HepG2 (cell line): ENCODE results near the gene ZNF213. TPM values are rescaled to one million over a fixed set of nuclear protein-coding genes. Genes with fewer than 3 reads are reported as not detected.

ENCODE experiments used
- ASH2L ChIP-seq: fragments of 300-600, 200-600 bp; sonication (generic); IDR thresholded peaks from 2 replicates; pipeline ENCODE4 v1.7.0; 2017; ENCODE audit warnings: low read depth, mild to moderate bottlenecking, moderate library complexity, mixed read lengths, low read length; ENCODE audit not compliant: insufficient read length
- EED ChIP-seq: sonication (generic); formaldehyde crosslinking; IDR thresholded peaks from 2 replicates; pipeline ENCODE4 v1.5.0; 2020; ENCODE audit warnings: mild to moderate bottlenecking, missing genetic modification reagents
- ETV5 ChIP-seq: IDR thresholded peaks from 2 replicates; pipeline ENCODE4 v1.6.1; 2018; ENCODE audit warnings: missing biosample characterization, missing genetic modification reagents, inconsistent platforms, borderline replicate concordance
- GLI4 ChIP-seq: sonication (generic); formaldehyde crosslinking; IDR thresholded peaks from 2 replicates; pipeline ENCODE4 v1.5.1; 2020; ENCODE audit warnings: missing genetic modification reagents, mild to moderate bottlenecking, moderate library complexity, borderline replicate concordance
- HIC2 ChIP-seq: sonication (generic); formaldehyde crosslinking; IDR thresholded peaks from 2 replicates; pipeline ENCODE4 v1.9.0; 2022; ENCODE audit warnings: low read depth, missing genetic modification reagents
- HOMEZ ChIP-seq: IDR thresholded peaks from 2 replicates; pipeline ENCODE4 v1.6.1; 2016; ENCODE audit warnings: low read depth
- IKZF1 ChIP-seq: fragments of 450-650 bp; IDR thresholded peaks from 2 replicates; pipeline ENCODE4 v1.7.1; 2016
- IKZF5 ChIP-seq: IDR thresholded peaks from 2 replicates; pipeline ENCODE4 v1.6.1; 2018; ENCODE audit warnings: missing genetic modification reagents, mild to moderate bottlenecking, missing compliant biosample characterization
- KLF6 ChIP-seq: IDR thresholded peaks from 2 replicates; pipeline ENCODE4 v1.8.0; 2016; ENCODE audit warnings: missing biosample characterization, missing genetic modification reagents
- NPAS2 ChIP-seq: sonication (generic); formaldehyde crosslinking; IDR thresholded peaks from 2 replicates; pipeline ENCODE4 v1.8.0; 2022; ENCODE audit warnings: mild to moderate bottlenecking, missing genetic modification reagents, borderline replicate concordance
- RNF219 ChIP-seq: sonication (generic); formaldehyde crosslinking; IDR thresholded peaks from 2 replicates; pipeline ENCODE4 v1.5.0; 2020; ENCODE audit warnings: mild to moderate bottlenecking, missing genetic modification reagents
- RXRA ChIP-seq: sonication (generic); formaldehyde crosslinking; IDR thresholded peaks from 2 replicates; pipeline ENCODE4 v1.5.1; 2020; ENCODE audit warnings: missing genetic modification reagents
- SCMH1 ChIP-seq: sonication (generic); formaldehyde crosslinking; IDR thresholded peaks from 2 replicates; pipeline ENCODE4 v1.9.0; 2021; ENCODE audit warnings: missing genetic modification reagents, mild to moderate bottlenecking, borderline replicate concordance
- ZFP36L1 ChIP-seq: sonication (generic); formaldehyde crosslinking; IDR thresholded peaks from 2 replicates; pipeline ENCODE4 v1.8.0; 2022; ENCODE audit warnings: mild to moderate bottlenecking, missing genetic modification reagents, moderate library complexity
- ZNF275 ChIP-seq: sonication (generic); formaldehyde crosslinking; IDR thresholded peaks from 2 replicates; pipeline ENCODE4 v1.8.0; 2022; ENCODE audit warnings: missing genetic modification reagents, mild to moderate bottlenecking, inconsistent platforms, borderline replicate concordance
- ZNF34 ChIP-seq: sonication (generic); formaldehyde crosslinking; IDR thresholded peaks from 2 replicates; pipeline ENCODE4 v1.4.0; 2020; ENCODE audit warnings: mild to moderate bottlenecking, missing genetic modification reagents, borderline replicate concordance
- ZNF431 ChIP-seq: sonication (generic); formaldehyde crosslinking; IDR thresholded peaks from 2 replicates; pipeline ENCODE4 v1.9.0; 2022; ENCODE audit warnings: missing genetic modification reagents, low read depth, mild to moderate bottlenecking, borderline replicate concordance
- ZNF549 ChIP-seq: sonication (generic); formaldehyde crosslinking; IDR thresholded peaks from 2 replicates; pipeline ENCODE4 v1.5.0; 2020; ENCODE audit warnings: missing genetic modification reagents
- ZNF567 ChIP-seq: sonication (generic); formaldehyde crosslinking; IDR thresholded peaks from 2 replicates; pipeline ENCODE4 v1.8.1; 2023; ENCODE audit warnings: mild to moderate bottlenecking, missing genetic modification reagents, borderline replicate concordance
- ZNF619 ChIP-seq: sonication (generic); formaldehyde crosslinking; IDR thresholded peaks from 2 replicates; pipeline ENCODE4 v1.4.0; 2020; ENCODE audit warnings: mild to moderate bottlenecking, missing genetic modification reagents
- ZNF788 ChIP-seq: sonication (generic); formaldehyde crosslinking; IDR thresholded peaks from 2 replicates; pipeline ENCODE4 v1.5.0; 2020; ENCODE audit warnings: mild to moderate bottlenecking, missing genetic modification reagents, borderline replicate concordance
- polyA plus RNA-seq, 8 experiments: library from polyadenylated mRNA; depleted of rRNA in 3 of 8; stranded (reverse) in 7 of 8; unstranded in 1 of 8; fragments of >200 nt; fragmentation: Illumina TruSeq in 4 of 8; extraction: Trizol in 4 of 8; gene quantifications; 2 replicates each; pipeline versions ENCODE4 v1.2.1 to v1.2.3, GENCODE V29; 2011 to 2016; ENCODE audit warnings: low read depth in 4 of 8, missing spikeins in 1 of 8, mixed read lengths in 1 of 8; ENCODE audit not compliant: insufficient read depth in 1 of 8
- total RNA-seq, 5 experiments: library from RNA; depleted of rRNA; stranded (reverse); fragments of >200 nt; fragmentation: Illumina TruSeq; extraction: Trizol; gene quantifications; 2 replicates each; pipeline ENCODE4 v1.2.3, GENCODE V29; 2016; ENCODE audit warnings: low read depth in 1 of 5

Gene ZNF213
- total and polyA plus RNA-seq, 2 of the 13 experiments (the other 11 are each of a cell fraction or from before 2014, with no cell fraction given) = 0.59 to 0.97 TPM

- TF ChIP-seq NPAS2 = no peak
- no peak for TF ChIP-seq ZNF549 (CRISPR knock-in tag)
- TF ChIP-seq ZFP36L1 (CRISPR knock-in tag) = peak; percentile 94; the same call in 1 of the 2 replicates
- TF ChIP-seq EED (CRISPR knock-in tag) = no peak
- TF ChIP-seq ZNF788 = peak; percentile 82; the same call in 1 of the 2 replicates
- TF ChIP-seq IKZF5 = peak; percentile 92
- TF ChIP-seq HOMEZ (CRISPR knock-in tag) = no peak
- TF ChIP-seq ETV5 = no peak; the same call in 1 of the 2 replicates
- no peak for TF ChIP-seq KLF6 (CRISPR knock-in tag)
- peak; percentile 69; the same call in 1 of the 2 replicates for TF ChIP-seq ZNF34
- no peak for TF ChIP-seq IKZF1
- peak; percentile 45; the same call in 1 of the 2 replicates for TF ChIP-seq ZNF275 (CRISPR knock-in tag)
- TF ChIP-seq RNF219 (CRISPR knock-in tag) = no peak
- peak; percentile 70; the same call in 1 of the 2 replicates for TF ChIP-seq ZNF567 (CRISPR knock-in tag)
- peak; percentile 29; the same call in 1 of the 2 replicates for TF ChIP-seq ZNF431 (CRISPR knock-in tag)
- peak; percentile 65 for TF ChIP-seq ASH2L
- TF ChIP-seq GLI4 (CRISPR knock-in tag) = no peak
- TF ChIP-seq HIC2 (CRISPR knock-in tag) = peak; percentile 27; the same call in 1 of the 2 replicates
- TF ChIP-seq SCMH1 (CRISPR knock-in tag) = no peak
- peak; percentile 51; the same call in 1 of the 2 replicates for TF ChIP-seq ZNF619
- 0 out of 2 replicates have a peak, but pooled peaks have one; percentile 35 for TF ChIP-seq RXRA (CRISPR knock-in tag)
These were observed 17.6 kb downstream of the ZNF213 start (continued) for GRCh38 chr16:3152277-3152990.
